GM12872 (cell line): ENCODE results near the gene PRKG1.

ENCODE experiments used
- CTCF ChIP-seq: IDR thresholded peaks from 3 replicates; pipeline ENCODE4 v1.5.1; 2011; ENCODE audit warnings: low read depth, mild to moderate bottlenecking, low read length, moderate library complexity; ENCODE audit not compliant: insufficient read depth

Gene PRKG1

GRCh38 chr10:51903675-51904074 lies 829.4 kb downstream of the PRKG1 start:
- TF ChIP-seq CTCF, result no peak

- TF ChIP-seq CTCF, result no peak
Measured at GRCh38 chr10:51905032-51905431, 830.7 kb downstream of the PRKG1 start.

GRCh38 chr10:51907361-51907760 lies 833.1 kb downstream of the PRKG1 start:
- no peak for TF ChIP-seq CTCF

GRCh38 chr10:51910189-51910588 lies 835.9 kb downstream of the PRKG1 start:
- no peak for TF ChIP-seq CTCF

GRCh38 chr10:51910596-51910995 lies 836.3 kb downstream of the PRKG1 start:
- TF ChIP-seq CTCF, result no peak

GRCh38 chr10:51911723-51912122 lies 837.4 kb downstream of the PRKG1 start:
- TF ChIP-seq CTCF, result no peak

- TF ChIP-seq CTCF, result no peak
Measured at GRCh38 chr10:51915031-51915542, 840.8 kb downstream of the PRKG1 start.
